Measurements from ENCODE around the gene KCTD14. TPM values are rescaled to one million over a fixed set of nuclear protein-coding genes. Genes with fewer than 3 reads are reported as not detected.

The KCTD14 gene
- total and polyA plus RNA-seq, 9 of the 15 experiments (the other 6 are each of a cell fraction or from before 2014, with no cell fraction given) = 0.04 to 0.30 (median 0.11) TPM; not detected in 2

DNA sequence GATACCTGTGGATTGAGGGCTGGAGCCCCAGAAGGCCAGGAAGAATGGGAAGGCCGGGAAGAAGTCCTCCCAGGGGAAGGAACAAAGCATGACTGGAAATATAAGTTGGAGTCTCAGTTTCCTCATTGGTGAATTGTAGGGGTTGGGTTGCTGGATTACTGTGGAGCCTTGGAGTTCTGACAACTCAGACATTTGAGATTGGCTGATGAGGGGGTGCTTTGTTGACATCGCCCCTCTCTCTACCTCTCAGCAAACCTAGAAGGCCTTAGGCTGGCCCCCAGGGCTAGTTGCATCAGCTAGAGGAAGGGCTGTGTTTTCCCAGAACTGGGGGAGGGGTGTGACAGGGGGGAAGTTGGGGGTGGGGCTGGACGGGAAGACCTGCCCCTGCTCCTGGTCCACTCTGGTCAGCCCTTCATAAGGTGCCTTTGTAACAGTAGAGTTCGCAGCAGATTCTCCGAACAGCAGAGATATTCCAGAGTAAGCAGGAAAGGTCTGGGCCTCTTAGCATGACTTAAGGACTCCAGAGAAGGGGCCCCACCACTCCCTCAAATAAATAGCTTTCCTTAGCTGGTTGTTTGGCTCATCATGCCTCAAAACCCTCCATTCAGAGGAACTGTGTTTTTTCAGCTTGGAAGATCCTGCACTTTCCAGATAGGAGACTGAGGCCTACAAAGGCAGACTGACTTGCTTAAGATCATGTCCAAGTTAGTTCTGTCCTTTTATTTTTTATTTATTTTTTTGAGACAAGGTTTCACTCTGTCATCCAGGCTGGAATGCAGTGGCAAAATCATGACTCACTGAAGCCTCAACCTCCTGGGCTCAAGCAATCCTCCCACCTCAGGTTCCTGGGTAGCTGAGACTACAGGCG lies 28.1 kb upstream of the KCTD14 start (continued):
- TF ChIP-seq, protein P1, sequence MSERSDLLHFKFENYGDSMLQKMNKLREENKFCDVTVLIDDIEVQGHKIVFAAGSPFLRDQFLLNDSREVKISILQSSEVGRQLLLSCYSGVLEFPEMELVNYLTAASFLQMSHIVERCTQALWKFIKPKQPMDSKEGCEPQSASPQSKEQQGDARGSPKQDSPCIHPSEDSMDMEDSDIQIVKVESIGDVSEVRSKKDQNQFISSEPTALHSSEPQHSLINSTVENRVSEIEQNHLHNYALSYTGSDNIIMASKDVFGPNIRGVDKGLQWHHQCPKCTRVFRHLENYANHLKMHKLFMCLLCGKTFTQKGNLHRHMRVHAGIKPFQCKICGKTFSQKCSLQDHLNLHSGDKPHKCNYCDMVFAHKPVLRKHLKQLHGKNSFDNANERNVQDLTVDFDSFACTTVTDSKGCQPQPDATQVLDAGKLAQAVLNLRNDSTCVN (CRISPR knock-in tag; IDR thresholded peaks at IDR 0.05) = no peak
- TF ChIP-seq CREM (IDR thresholded peaks at IDR 0.05; ENCODE audit: low read depth) (no peak), NONO (IDR thresholded peaks at IDR 0.05; ENCODE audit: low read depth in 2 of 2, low read length in 1 of 2) (no peak), SPI1 (IDR thresholded peaks at IDR 0.05; ENCODE audit: borderline replicate concordance, low read depth, low read length) (peak; percentile 56; the same call in 1 of the 2 replicates), SMARCB1 (IDR thresholded peaks at IDR 0.05; ENCODE audit: insufficient read length, low read depth) (no peak), PCBP2 (IDR thresholded peaks at IDR 0.05; ENCODE audit: low read depth, low read length, poor library complexity, severe bottlenecking) (no peak), SRSF7 (optimal IDR thresholded peaks at IDR 0.05; ENCODE audit: low read depth, low read length) (no peak), SAFB (IDR thresholded peaks at IDR 0.05; ENCODE audit: borderline replicate concordance, low read depth, low read length) (no peak), IRF2 (CRISPR knock-in tag; IDR thresholded peaks at IDR 0.05) (no peak), JUND (IDR thresholded peaks at IDR 0.05; ENCODE audit: borderline replicate concordance, low read depth, low read length) (peak; percentile 71), JUND (tag; IDR thresholded peaks at IDR 0.05; ENCODE audit: borderline replicate concordance, low read depth, low read length) (peak; percentile 66; the same call in 1 of the 3 replicates), NFE2 (IDR thresholded peaks at IDR 0.05; ENCODE audit: low read depth) (0 out of 2 replicates have a peak, but pooled peaks have one; percentile 28), EHMT2 (IDR thresholded peaks at IDR 0.05) (0 out of 2 replicates have a peak, but pooled peaks have one; percentile 53), STAT5A (IDR thresholded peaks at IDR 0.05; ENCODE audit: borderline replicate concordance, low read length) (peak; percentile 85), SMARCA5 (IDR thresholded peaks at IDR 0.05) (no peak), ELF4 (CRISPR knock-in tag; IDR thresholded peaks at IDR 0.05) (no peak), SMAD2 (IDR thresholded peaks at IDR 0.05; ENCODE audit: low read depth, low read length) (no peak), ESRRB (CRISPR knock-in tag; IDR thresholded peaks at IDR 0.05; ENCODE audit: borderline replicate concordance) (no peak), LCOR (CRISPR knock-in tag; IDR thresholded peaks at IDR 0.05) (no peak), TOE1 (IDR thresholded peaks at IDR 0.05; ENCODE audit: borderline replicate concordance) (0 out of 2 replicates have a peak, but pooled peaks have one; percentile 19), TOE1 (CRISPR knock-in tag; IDR thresholded peaks at IDR 0.05; ENCODE audit: borderline replicate concordance, low read depth) (no peak), HDAC3 (IDR thresholded peaks at IDR 0.05; ENCODE audit: borderline replicate concordance, partially characterized antibody) (no peak)
- TF ChIP-seq, protein P2, sequence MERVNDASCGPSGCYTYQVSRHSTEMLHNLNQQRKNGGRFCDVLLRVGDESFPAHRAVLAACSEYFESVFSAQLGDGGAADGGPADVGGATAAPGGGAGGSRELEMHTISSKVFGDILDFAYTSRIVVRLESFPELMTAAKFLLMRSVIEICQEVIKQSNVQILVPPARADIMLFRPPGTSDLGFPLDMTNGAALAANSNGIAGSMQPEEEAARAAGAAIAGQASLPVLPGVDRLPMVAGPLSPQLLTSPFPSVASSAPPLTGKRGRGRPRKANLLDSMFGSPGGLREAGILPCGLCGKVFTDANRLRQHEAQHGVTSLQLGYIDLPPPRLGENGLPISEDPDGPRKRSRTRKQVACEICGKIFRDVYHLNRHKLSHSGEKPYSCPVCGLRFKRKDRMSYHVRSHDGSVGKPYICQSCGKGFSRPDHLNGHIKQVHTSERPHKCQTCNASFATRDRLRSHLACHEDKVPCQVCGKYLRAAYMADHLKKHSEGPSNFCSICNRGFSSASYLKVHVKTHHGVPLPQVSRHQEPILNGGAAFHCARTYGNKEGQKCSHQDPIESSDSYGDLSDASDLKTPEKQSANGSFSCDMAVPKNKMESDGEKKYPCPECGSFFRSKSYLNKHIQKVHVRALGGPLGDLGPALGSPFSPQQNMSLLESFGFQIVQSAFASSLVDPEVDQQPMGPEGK (CRISPR knock-in tag; IDR thresholded peaks at IDR 0.05; ENCODE audit: borderline replicate concordance) = no peak
